ENCODE measurements around the gene FAM209A.
"Not testable (repeated sequence)": the region's sequence is repeated elsewhere in the genome, so short reads cannot be mapped to it uniquely, and the experiment has no call there.

FAM209A gene

DNA sequence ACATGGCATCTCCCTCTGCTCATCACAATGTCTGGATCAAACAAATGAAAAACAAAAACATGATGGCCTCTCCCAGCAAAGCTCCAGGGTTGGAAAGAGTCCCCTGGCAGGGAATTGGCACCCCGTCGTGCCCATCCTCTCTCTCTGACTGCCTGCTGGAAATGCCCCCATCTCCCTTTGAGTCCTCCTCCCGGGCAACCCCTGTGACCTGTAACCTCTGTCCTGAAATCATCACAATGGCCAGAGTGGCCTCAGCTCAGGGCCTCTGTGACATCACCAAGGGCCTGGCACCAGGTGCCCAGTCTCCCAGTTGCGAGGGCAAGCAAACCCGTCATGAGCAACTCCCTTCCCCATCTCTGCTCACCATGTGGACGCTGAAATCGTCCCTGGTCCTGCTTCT lies at the start of gene FAM209A:
TSS of gene FAM209A (plus strand) at position 301 of the 400 bp plus-strand sequence. CDS start at position 366, 65 bp downstream.
- DNase-seq; in situ Hi-C loops (cut with MboI; ENCODE audit: low pct_unique_long_range_greater_than_20kb, low sequenced_read_pairs): not testable (repeated sequence)

DNA sequence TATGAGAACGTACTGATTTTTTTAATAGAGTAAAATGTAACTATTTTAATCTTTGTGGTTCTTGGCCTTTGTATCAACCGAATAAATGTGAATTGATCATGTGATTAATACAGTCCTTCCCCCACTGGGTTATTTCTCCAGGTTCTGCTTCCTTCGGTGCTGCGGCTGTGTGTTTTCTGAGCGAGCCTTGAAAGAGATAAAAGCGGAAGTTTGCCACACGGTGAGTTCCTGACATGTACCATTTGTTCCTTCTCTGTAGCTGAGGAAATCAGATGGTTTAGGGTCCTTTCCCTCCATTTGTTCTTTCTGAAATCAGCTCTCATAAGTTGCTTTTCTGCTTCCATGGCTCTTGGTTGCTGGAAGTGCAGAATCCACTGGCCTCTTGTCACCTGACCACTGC lies 40.6 kb upstream of the FAM209A start:
- in situ Hi-C loops (cut with MboI; ENCODE audit: low pct_unique_long_range_greater_than_20kb, low sequenced_read_pairs): no loop called here
- DNase-seq: no peak

DNA sequence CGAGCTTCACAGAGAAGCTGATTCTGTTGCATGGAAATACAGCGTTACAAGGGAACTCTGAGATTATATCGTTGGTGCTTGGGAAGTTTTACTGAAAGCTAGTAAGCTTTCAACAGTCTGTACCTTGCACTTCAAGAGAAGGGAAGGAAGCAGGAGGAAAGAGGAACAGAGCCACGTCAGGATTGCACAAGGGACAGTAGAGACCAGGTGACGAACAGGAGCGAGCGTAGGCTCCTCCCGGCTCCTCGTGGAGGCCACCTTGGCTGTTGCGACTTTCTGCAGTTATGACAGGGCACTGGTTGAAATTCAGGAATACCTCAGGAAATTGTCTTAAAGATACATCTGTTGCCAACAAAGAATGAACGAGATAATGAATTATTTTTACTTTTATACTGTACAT lies 37.3 kb upstream of the FAM209A start:
- in situ Hi-C loops (cut with MboI; ENCODE audit: low pct_unique_long_range_greater_than_20kb, low sequenced_read_pairs): no loop called here
- peak; percentile 25 for DNase-seq

- no peak for DNase-seq
- in situ Hi-C loops (cut with MboI; ENCODE audit: low pct_unique_long_range_greater_than_20kb, low sequenced_read_pairs): no loop called here
Measured at GRCh38 chr20:56488566-56488965, 36.0 kb upstream of the FAM209A start.

DNA sequence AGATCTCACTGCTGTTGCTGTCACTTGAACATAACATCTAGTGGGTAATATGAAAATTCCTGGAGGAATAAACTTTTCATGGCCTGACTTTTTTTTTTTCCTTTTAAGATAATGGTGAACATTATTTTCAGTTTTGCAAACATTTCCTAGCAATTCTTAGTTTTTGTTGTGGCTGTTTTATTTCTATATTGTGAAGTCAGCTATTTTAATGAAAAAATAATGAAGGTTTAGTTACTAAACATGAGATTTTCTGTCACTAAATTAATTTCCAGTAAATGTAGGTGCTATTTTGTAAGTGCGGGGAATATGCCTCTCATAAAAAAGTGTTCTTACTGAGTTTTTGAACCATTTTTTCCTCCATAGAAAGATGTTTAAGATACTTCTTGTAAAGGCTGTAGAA lies 23.4 kb upstream of the FAM209A start:
- DNase-seq: no peak
- in situ Hi-C loops (cut with MboI; ENCODE audit: low pct_unique_long_range_greater_than_20kb, low sequenced_read_pairs): no loop called here

GRCh38 chr20:56503916-56504315 lies 20.6 kb upstream of the FAM209A start:
- no peak for DNase-seq
- in situ Hi-C loops (cut with MboI; ENCODE audit: low pct_unique_long_range_greater_than_20kb, low sequenced_read_pairs): no loop called here

DNA sequence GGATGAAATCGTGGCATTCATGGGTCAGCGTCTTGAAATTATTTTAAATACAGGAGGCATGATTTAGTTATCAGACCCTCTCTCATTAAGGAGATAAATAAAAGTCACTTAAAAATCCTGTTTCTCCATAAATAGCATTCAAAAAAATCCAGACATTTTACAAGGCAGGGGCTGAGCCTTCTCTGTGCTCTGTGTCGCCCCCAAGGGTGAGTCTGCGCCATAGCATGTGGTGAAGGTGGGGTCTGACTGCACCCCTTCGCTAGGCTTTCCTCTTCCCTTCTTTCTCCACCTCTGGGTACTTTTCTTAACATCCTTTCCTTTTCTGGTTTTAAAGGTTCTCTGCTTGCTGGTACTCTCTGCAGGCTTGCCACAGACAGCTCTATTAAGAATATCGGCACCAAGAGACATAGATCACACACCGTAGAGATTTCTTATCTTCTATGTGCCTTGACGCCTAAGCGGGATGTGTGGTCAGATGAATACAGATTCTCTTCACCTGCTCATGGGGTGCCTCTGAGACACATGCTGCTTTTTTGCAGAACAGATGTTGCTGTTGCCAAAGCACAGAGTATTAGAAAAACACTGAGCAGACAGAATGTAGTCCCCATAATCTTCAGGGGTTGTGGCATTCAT lies 20.1 kb upstream of the FAM209A start:
- peak; percentile 16 for DNase-seq
- in situ Hi-C loops (cut with MboI; ENCODE audit: low pct_unique_long_range_greater_than_20kb, low sequenced_read_pairs): no loop called here

DNA sequence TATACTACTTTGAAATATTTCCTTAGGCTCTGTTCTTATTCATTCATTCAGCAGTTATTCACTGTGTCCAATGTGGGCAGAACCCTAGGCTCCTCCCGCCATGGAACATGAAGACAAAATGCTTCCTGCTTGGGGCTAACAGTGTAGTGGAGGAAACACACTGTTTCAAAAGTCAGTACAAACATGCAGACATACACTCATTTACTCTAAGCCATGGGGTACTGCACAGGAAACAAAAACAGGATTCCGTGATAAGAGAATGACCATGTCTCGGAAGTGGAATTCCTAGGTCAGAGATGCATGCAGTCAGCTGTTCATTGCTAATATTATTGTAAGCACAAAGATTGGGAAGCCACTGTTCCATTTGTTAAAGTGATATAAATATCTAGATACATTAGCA lies 18.4 kb upstream of the FAM209A start:
- DNase-seq: no peak
- in situ Hi-C loops (cut with MboI; ENCODE audit: low pct_unique_long_range_greater_than_20kb, low sequenced_read_pairs): no loop called here

DNA sequence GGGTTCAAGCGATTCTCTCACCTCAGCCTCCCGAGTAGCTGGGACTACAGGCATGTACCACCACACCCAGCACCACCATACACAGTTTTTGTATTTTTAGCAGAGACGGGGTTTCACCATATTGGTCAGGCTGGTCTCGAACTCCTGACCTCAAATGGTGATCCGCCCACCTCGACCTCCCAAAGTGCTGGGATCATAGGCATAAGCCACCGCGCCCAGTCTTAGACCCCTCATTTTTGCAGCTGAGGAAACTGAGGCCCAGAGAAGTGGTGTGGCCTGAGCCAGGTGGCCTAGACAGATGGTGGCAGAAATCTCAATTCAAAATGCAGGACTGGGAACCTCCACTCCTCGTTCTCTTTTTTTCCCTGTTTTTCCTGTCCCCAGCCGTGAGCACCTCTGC lies 12.6 kb upstream of the FAM209A start:
- DNase-seq: no peak
- in situ Hi-C loops (cut with MboI; ENCODE audit: low pct_unique_long_range_greater_than_20kb, low sequenced_read_pairs): no loop called here

DNA sequence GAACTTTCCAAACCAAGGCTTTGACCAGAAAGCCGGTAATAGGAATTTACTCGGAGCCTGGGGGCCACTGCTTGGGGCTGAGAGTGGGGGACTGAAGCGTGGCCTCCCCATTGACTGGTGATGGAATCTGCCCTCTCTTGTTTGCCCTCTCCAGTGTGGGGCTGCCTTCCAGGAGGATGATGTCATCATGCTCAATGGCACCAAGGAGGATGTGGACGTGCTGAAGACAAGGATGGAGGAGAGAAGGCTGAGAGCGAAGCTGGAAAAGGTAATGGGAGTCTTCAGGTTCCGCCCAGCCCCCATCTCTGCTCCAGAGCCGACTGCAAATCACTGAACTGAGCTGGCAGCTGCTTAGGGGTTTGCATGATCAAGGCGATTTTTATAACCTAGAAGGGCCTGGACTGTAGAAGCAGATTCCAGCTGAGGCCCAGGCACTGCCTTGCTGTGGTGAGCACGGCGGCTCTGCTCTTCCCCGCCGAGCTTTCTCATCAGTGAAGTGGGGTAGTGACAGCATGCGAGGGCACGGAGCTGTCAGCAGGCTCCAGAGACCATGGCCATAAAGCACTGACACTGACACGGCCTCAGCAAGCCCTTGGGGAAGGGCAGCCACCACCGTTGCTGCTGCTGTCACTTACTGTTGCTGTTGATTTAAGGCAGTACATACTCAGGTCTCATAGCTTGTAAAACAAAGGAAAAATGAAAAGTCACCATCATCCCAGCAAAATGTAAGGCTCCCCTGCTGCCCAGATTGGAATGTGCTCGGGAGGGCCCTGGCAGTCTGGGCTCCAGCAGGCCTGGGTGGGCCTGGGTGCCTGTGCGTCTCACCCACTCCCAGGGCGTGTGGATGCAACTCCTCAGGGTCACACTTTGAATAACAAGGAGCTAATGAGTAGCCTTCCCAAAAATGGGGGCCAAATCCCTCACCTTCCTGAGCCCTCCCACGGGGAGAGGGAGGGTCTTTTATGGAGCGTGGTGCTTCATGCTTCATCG lies 11.1 kb upstream of the FAM209A start:
- in situ Hi-C loops (cut with MboI; ENCODE audit: low pct_unique_long_range_greater_than_20kb, low sequenced_read_pairs): no loop called here
- DNase-seq: no peak

- in situ Hi-C loops (cut with MboI; ENCODE audit: low pct_unique_long_range_greater_than_20kb, low sequenced_read_pairs): no loop called here
- DNase-seq: no peak
Measured at GRCh38 chr20:56516631-56517030, 7.9 kb upstream of the FAM209A start.

DNA sequence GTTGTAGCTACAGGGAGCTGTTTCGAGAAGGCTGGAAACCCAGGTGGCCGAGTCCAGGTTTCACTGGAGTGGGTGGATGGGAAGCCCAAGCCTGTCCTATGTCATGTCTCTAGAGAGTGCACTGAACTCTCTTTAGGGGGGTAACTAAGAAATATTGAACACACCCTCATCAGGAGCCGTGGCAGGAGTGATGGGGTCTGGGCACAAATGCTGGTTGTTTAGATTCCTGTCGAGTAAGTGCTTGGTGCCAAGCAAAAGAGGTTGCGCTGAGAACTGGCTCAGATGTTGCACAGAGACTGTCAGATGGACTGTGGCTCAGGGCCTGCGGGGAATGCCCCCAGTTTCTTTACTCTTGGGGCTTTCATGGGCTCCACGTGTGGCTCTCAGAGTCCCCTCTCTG lies 7.3 kb upstream of the FAM209A start:
- no peak for DNase-seq

GRCh38 chr20:56517641-56518040 lies 6.9 kb upstream of the FAM209A start:
- in situ Hi-C loops (cut with MboI; ENCODE audit: low pct_unique_long_range_greater_than_20kb, low sequenced_read_pairs): no loop called here
- DNase-seq: no peak

More for the DNA sequence above, 7.3 kb upstream of the FAM209A start:
- in situ Hi-C loops (cut with MboI; ENCODE audit: low pct_unique_long_range_greater_than_20kb, low sequenced_read_pairs): no loop called here

DNA sequence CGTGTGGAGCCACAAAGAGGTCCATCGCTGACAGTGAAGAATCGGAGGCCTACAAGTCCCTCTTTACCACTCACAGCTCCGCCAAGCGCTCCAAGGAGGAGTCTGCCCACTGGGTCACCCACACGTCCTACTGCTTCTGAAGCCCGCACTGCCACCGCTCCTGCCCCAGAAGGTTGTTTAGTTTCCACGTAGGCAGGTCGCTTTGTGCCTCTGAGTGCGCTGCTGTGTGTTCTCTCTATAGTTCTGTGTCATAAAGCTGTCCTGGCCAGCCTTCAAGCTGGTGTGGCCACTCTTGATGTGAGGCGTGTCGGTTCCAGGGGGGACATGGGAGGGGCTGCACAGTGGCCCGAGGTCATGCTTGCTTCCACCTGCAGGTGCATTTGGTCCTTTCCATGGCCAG lies 6.4 kb upstream of the FAM209A start:
- in situ Hi-C loops (cut with MboI; ENCODE audit: low pct_unique_long_range_greater_than_20kb, low sequenced_read_pairs): no loop called here
- no peak for DNase-seq

GRCh38 chr20:56518721-56519398 lies 5.7 kb upstream of the FAM209A start:
- in situ Hi-C loops (cut with MboI; ENCODE audit: low pct_unique_long_range_greater_than_20kb, low sequenced_read_pairs): no loop called here
- no peak for DNase-seq

GRCh38 chr20:56519551-56519950 lies 5.0 kb upstream of the FAM209A start:
- no peak for DNase-seq
- in situ Hi-C loops (cut with MboI; ENCODE audit: low pct_unique_long_range_greater_than_20kb, low sequenced_read_pairs): no loop called here

DNA sequence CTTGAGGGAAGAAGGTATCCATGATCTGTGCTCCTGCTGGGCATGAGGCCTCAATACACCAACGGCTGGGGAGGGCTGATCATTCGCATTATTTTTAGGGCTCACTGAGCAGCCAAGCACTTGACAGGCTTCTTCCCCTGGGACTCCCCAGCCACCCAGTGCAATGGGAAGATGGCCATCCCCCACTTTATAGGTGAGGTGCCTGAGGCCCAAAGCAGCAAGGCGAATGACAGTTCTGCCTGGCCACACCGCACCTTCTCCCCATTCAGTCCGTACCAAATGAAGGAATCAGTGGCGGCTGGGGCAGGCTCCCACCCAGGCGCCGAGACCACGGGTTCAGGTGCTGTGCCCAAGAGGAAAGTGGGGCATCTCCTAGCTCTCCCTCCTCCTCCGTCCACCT lies 4.4 kb upstream of the FAM209A start:
- no peak for DNase-seq
- in situ Hi-C loops (cut with MboI; ENCODE audit: low pct_unique_long_range_greater_than_20kb, low sequenced_read_pairs): no loop called here

GRCh38 chr20:56520746-56521354 lies 3.7 kb upstream of the FAM209A start:
- in situ Hi-C loops (cut with MboI; ENCODE audit: low pct_unique_long_range_greater_than_20kb, low sequenced_read_pairs); DNase-seq: not testable (repeated sequence)

DNA sequence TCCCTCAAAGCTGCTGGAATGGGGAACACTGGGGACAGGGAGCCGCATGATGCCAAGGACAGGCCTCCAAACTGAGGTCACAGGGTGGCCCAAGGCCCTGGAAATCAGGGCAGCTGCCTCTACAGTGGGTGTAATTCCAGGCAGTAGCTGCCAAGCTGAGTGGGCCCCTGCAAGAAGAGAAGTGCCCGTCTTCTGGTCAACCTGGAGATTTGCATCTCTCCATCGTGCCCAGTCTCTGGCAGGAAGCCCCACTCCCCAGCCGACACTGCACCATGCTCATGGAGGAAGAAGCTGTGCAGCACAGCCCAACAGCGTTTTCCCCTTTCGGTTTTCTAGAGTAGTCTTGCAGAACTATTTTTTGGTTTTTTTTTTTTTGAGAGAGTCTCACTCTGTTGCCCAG lies 2.2 kb upstream of the FAM209A start:
- no peak for DNase-seq
- in situ Hi-C loops (cut with MboI; ENCODE audit: low pct_unique_long_range_greater_than_20kb, low sequenced_read_pairs): no loop called here

All from KBM-7 (cell line).